Endothelial cell of umbilical vein (primary cell): ENCODE results near the gene RPL35. TPM values are rescaled to one million over a fixed set of nuclear protein-coding genes. Genes with fewer than 3 reads are reported as not detected.

Source experiments
- BruUV-seq: library from RNA; stranded (reverse); fragments of 400-500 nt; replicated peaks from 2 replicates; lab custom pipeline; 2021; lab: Mats Ljungman, UMichigan
- CTCF ChIA-PET: fragments of 300-600, 350-600 bp; sonication (Branson Sonifier 250); formaldehyde crosslinking; loops from one replicate; lab custom pipeline; 2021; ENCODE audit warnings: antibody characterized with exemption, inconsistent platforms; lab: Charles Lee
- POLR2A ChIA-PET: fragments of 300-600, 350-600 bp; sonication (Branson Sonifier 250); formaldehyde crosslinking; loops from one replicate; lab custom pipeline; 2021; ENCODE audit warnings: antibody characterized with exemption, inconsistent platforms; lab: Charles Lee
- DNase-seq: peaks from one replicate; pipeline ENCODE4 v3.0.0-alpha.2; 2011; ENCODE audit warnings: low read depth, low spot score
- FAIRE-seq: peaks from 2 replicates; lab custom pipeline; 2011; peaks lifted over from hg19 to GRCh38; lab: Jason Lieb, UNC
- H2AFZ ChIP-seq: 2 replicates; pipeline ENCODE4 v1.6.0; 2012; ENCODE audit warnings: low read depth, low read length, control low read depth, inconsistent platforms
- H3K27ac ChIP-seq: 2 replicates; pipeline ENCODE4 v1.5.1; 2011; ENCODE audit warnings: low read depth, mild to moderate bottlenecking, control low read depth, low read length, moderate library complexity; ENCODE audit not compliant: insufficient read depth
- H3K27me3 ChIP-seq, 2 experiments: 2 replicates each; pipeline versions ENCODE4 v1.6.0 to v1.6.1; 2011; ENCODE audit warnings: low read length in 2 of 2, mixed read lengths in 1 of 2; ENCODE audit not compliant: control insufficient read depth in 2 of 2, insufficient read depth in 2 of 2
- H3K36me3 ChIP-seq, 2 experiments: 2 replicates in 1 of 2; 3 replicates in 1 of 2; pipeline ENCODE4 v1.5.1; 2011; ENCODE audit warnings: low read length in 2 of 2, mild to moderate bottlenecking in 1 of 2, moderate library complexity in 1 of 2; ENCODE audit not compliant: control insufficient read depth in 2 of 2, insufficient read depth in 2 of 2; ENCODE audit errors: extremely low read depth in 1 of 2
- H3K4me1 ChIP-seq: 3 replicates; pipeline ENCODE4 v1.5.1; 2011; ENCODE audit warnings: mild to moderate bottlenecking, low read length; ENCODE audit not compliant: control insufficient read depth, insufficient read depth; ENCODE audit errors: extremely low read depth
- H3K4me2 ChIP-seq: 2 replicates; pipeline ENCODE4 v1.6.1; 2011; ENCODE audit warnings: low read length, control low read depth, mixed read lengths; ENCODE audit not compliant: insufficient read depth
- H3K4me3 ChIP-seq, 3 experiments: fragments of 200-600 bp in 1 of 3; sonication (generic), shearing (Covaris generic) in 1 of 3; replicated peaks in 1 of 3; 2 replicates each; pipeline ENCODE4 v1.5.1; 2011 to 2016; ENCODE audit warnings: control low read depth in 3 of 3, low read length in 3 of 3, mild to moderate bottlenecking in 2 of 3, inconsistent platforms in 1 of 3, low read depth in 1 of 3, moderate library complexity in 1 of 3; ENCODE audit not compliant: insufficient read depth in 1 of 3
- H3K79me2 ChIP-seq: 2 replicates; pipeline ENCODE4 v1.6.0; 2012; ENCODE audit warnings: low read length, inconsistent platforms; ENCODE audit not compliant: control insufficient read depth, insufficient read depth
- H3K9ac ChIP-seq: replicated peaks from 2 replicates; pipeline ENCODE3; 2011; ENCODE audit warnings: low read length, control low read depth; ENCODE audit not compliant: insufficient read depth; ENCODE audit errors: extremely low read depth
- H3K9me1 ChIP-seq: replicated peaks from 3 replicates; pipeline ENCODE4 v1.6.0; 2011; ENCODE audit warnings: mild to moderate bottlenecking, low read length; ENCODE audit not compliant: control insufficient read depth, insufficient read depth; ENCODE audit errors: extremely low read depth
- H3K9me3 ChIP-seq: replicated peaks from 2 replicates; pipeline ENCODE4 v1.5.1; 2012; ENCODE audit warnings: low read length, inconsistent platforms; ENCODE audit not compliant: control insufficient read depth, insufficient read depth
- H4K20me1 ChIP-seq: replicated peaks from 2 replicates; pipeline ENCODE3; 2011; ENCODE audit warnings: mild to moderate bottlenecking, low read length; ENCODE audit not compliant: control insufficient read depth, insufficient read depth; ENCODE audit errors: extremely low read depth
- EZH2 ChIP-seq: IDR thresholded peaks from 2 replicates; pipeline ENCODE4 v1.6.1; 2012; ENCODE audit warnings: borderline replicate concordance, low read depth, mild to moderate bottlenecking, moderate library complexity, low read length, inconsistent platforms; ENCODE audit not compliant: severe bottlenecking
- FOS ChIP-seq: IDR thresholded peaks from 2 replicates; pipeline ENCODE4 v1.6.1; 2011; ENCODE audit warnings: mild to moderate bottlenecking, low read length, moderate library complexity, borderline replicate concordance; ENCODE audit not compliant: insufficient read depth
- GATA2 ChIP-seq: IDR thresholded peaks from 2 replicates; pipeline ENCODE4 v1.7.0; 2011; ENCODE audit warnings: low read depth, mild to moderate bottlenecking, moderate library complexity, mixed read lengths, low read length; ENCODE audit not compliant: insufficient read length, insufficient read depth
- JUN ChIP-seq: IDR thresholded peaks from 2 replicates; pipeline ENCODE4 v1.6.1; 2011; ENCODE audit warnings: borderline replicate concordance, low read depth; ENCODE audit not compliant: insufficient read length, insufficient read depth
- MAX ChIP-seq: IDR thresholded peaks from 2 replicates; pipeline ENCODE4 v1.6.1; 2011; ENCODE audit not compliant: insufficient read depth, insufficient read length
- MYC ChIP-seq: IDR thresholded peaks from one replicate; pipeline ENCODE4 v1.6.1; 2011; ENCODE audit warnings: mild to moderate bottlenecking, low read depth, low read length
- POLR2A ChIP-seq: IDR thresholded peaks from 2 replicates; pipeline ENCODE4 v1.6.1; 2012; ENCODE audit warnings: low read depth, mild to moderate bottlenecking, control low read depth, low read length
- POLR2AphosphoS5 ChIP-seq: IDR thresholded peaks from 2 replicates; pipeline ENCODE4 v1.6.1; 2012; ENCODE audit warnings: low read depth, mild to moderate bottlenecking, control low read depth, low read length, moderate library complexity; ENCODE audit not compliant: insufficient read depth
- dilution Hi-C: fragments of 300-500 bp; cut with MboI; formaldehyde crosslinking; loops from one replicate; pipeline ENCODE4 v1.15.0; 2019; ENCODE audit warnings: low sequenced_read_pairs; ENCODE audit not compliant: extremely low pct_ligation_motif_present
- intact Hi-C: fragments of 100-400 bp; cut with micrococcal nuclease; formaldehyde crosslinking; loops from one replicate; pipeline ENCODE4 v1.10.0; 2022
- polyA plus RNA-seq, 4 experiments: library from polyadenylated mRNA; depleted of rRNA in 3 of 4; stranded (reverse) in 3 of 4; unstranded in 1 of 4; fragments of >200 nt; gene quantifications; 2 replicates each; pipeline versions ENCODE4 v1.2.1 to v1.2.3, GENCODE V29; 2011 to 2012; ENCODE audit warnings: missing spikeins in 1 of 4
- total RNA-seq: library from RNA; stranded (reverse); gene quantifications from 2 replicates; pipeline ENCODE4 v1.2.3, GENCODE V29; 2021
- TF ChIP-seq, protein P1 (sequence below), 2 donors: IDR thresholded peaks; 1 replicate in 1 of 2; 2 replicates in 1 of 2; pipeline ENCODE4 v1.5.1; 2011; ENCODE audit warnings: low read length in 2 of 2, mild to moderate bottlenecking in 2 of 2, moderate library complexity in 2 of 2, control low read depth in 1 of 2, inconsistent platforms in 1 of 2, low read depth in 1 of 2; ENCODE audit not compliant: insufficient read depth in 1 of 2; ENCODE audit errors: extremely low read depth in 1 of 2

RPL35 gene
- total and polyA plus RNA-seq, 2 donors (not counting 3 experiments of a cell fraction or from before 2014, with no cell fraction given), result 1,230 to 2,206 TPM

DNA sequence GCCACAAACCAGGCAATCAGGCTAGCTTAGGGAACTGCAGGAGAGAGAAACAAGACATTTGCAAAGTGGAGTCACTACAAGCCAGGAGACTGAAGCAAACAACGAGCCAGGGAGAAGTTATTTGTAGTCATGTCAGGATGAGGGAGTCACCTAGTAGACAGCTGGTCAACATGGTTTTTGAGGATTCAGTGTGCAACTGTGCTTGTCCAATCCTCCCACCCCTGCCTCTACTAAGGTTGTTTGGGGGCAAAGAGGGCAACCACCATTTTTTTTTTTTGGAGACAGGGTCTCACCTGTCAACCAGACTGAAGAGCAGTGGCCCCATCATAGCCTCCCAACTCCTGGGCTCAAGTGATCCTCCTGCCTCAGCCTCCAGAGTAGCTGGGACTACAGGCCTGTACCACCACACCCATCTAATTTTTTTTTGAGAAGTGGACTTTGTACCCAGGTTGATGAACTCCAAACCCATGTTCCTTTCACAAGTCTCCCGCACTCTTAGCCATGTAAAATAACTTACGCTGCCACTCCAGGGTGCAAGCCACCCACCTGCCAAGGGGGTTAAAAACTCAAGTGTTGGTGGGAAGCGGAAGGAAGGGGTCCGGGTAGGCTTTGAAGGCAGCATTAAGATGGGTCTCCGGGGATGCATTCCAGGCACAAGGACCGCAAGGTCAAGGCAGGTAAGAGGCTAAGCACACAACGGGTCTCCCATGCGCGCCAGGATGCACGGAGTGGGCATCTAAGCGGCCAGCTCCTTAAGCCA lies 995 bp downstream of the RPL35 start:
- H3K4me3 ChIP-seq, result peak overlapping the region; percentile 64 to 66 (median 64)
- ChIA-PET CTCF (interaction anchor here (1.1 to 4.1 kb wide), 5 partner anchors 8 to 282 kb away, joined by 4 to 35 read pairs (median 8); partner anchors contain the start of genes NR6A1, SCAI and WDR38), POLR2A (interaction anchor here (0.5 to 1.8 kb wide), 6 partner anchors 7 to 381 kb away, joined by 3 to 5 read pairs (median 3); partner anchors contain the start of genes HSPA5, NR6A1 and WDR38)
- H3K79me2 ChIP-seq, result peaks cover 34% of the 10 kb centered on the region
- peaks cover 18 to 39% of the 10 kb centered on the region in 2 experiments for H3K36me3 ChIP-seq
- FAIRE-seq, result peak; percentile 49
- no peak overlapping the region for H3K27ac ChIP-seq
- no peak overlapping the region for H2AFZ ChIP-seq
- peak overlapping the region; percentile 82 for H3K9ac ChIP-seq
- H3K9me3 ChIP-seq, result no peaks in the 10 kb centered on the region
- intact Hi-C loops, result loop anchor here (1.0 to 5.0 kb wide), 3 partner anchors 10 to 382 kb away; partner anchors contain the start of gene HSPA5
- peaks cover 22% of the 10 kb centered on the region for H3K4me1 ChIP-seq
- BruUV-seq, result no TSS peak
- dilution Hi-C loops, result no loop called here
- peak overlapping the region; percentile 99 for H3K4me2 ChIP-seq
- TF ChIP-seq JUN, result no peak
- no peak for TF ChIP-seq MYC
- TF ChIP-seq POLR2A, result peak; percentile 44
- TF ChIP-seq POLR2AphosphoS5, result no peak
- peak; percentile 31 for DNase-seq
- peaks cover 8% of the 10 kb centered on the region for H4K20me1 ChIP-seq
- H3K27me3 ChIP-seq, result no peaks in the 10 kb centered on the region
- no peaks in the 10 kb centered on the region for H3K9me1 ChIP-seq

DNA sequence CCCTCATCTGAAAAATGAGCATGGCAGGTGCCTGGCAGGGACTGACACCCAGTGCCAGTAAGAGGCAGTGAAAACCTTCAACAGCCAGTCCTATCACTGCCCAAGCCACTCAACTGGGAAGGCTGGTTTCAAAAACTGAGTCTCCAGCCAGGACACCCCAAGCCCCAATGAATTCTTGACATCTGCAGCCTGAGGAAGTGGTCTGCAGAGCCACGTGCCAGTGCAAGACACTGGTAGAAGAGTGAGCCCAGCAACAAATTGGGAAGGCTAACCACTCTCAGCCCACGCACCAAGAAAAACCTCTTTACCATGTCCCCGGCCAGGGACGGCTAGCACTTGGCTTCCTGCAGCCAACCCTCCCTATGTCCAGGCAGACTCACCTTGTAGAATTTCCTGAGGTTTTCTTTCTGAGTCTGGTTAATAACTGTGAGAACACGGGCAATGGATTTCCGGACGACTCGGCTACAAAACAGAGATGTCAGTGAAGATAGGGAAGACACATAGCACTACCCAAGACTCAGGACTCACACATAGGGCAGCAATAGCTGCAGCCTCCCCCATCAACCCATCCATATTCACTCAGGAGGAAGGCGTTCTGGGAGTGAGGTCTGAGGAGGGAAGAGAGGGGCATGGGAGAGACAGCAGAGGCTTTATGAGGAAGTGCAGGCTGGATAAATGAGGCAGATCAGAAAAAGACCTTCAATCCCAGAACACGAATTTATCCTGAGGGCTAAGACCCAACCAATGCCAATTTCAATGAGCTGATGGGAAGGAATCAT lies 1.8 kb downstream of the RPL35 start:
- dilution Hi-C loops, result no loop called here
- H2AFZ ChIP-seq, result no peak overlapping the region
- H3K9me3 ChIP-seq, result no peaks in the 10 kb centered on the region
- ChIA-PET POLR2A (interaction anchor here (0.5 to 1.8 kb wide), 2 partner anchors 85 to 381 kb away, joined by 3 to 4 read pairs; partner anchors contain the start of gene HSPA5), CTCF (interaction anchor here (1.1 to 15.1 kb wide), 6 partner anchors 7 to 283 kb away, joined by 4 to 967 read pairs (median 18); partner anchors contain the start of genes NR6A1, OLFML2A, SCAI and WDR38)
- peak overlapping the region; percentile 64 to 66 (median 64) for H3K4me3 ChIP-seq
- H3K4me1 ChIP-seq, result peaks cover 22% of the 10 kb centered on the region
- DNase-seq (no peak), FAIRE-seq (peak; percentile 33)
- H4K20me1 ChIP-seq, result peaks cover 8% of the 10 kb centered on the region
- H3K9ac ChIP-seq, result peak overlapping the region; percentile 82
- no peak overlapping the region for H3K27ac ChIP-seq
- no TSS peak for BruUV-seq
- H3K27me3 ChIP-seq, result no peaks in the 10 kb centered on the region
- no peaks in the 10 kb centered on the region for H3K9me1 ChIP-seq
- H3K4me2 ChIP-seq, result peak overlapping the region; percentile 99
- H3K36me3 ChIP-seq, result peaks cover 18 to 39% of the 10 kb centered on the region in 2 experiments
- TF ChIP-seq EZH2, result no peak
- no peak for TF ChIP-seq MYC
- TF ChIP-seq GATA2, result no peak
- TF ChIP-seq, protein P1, sequence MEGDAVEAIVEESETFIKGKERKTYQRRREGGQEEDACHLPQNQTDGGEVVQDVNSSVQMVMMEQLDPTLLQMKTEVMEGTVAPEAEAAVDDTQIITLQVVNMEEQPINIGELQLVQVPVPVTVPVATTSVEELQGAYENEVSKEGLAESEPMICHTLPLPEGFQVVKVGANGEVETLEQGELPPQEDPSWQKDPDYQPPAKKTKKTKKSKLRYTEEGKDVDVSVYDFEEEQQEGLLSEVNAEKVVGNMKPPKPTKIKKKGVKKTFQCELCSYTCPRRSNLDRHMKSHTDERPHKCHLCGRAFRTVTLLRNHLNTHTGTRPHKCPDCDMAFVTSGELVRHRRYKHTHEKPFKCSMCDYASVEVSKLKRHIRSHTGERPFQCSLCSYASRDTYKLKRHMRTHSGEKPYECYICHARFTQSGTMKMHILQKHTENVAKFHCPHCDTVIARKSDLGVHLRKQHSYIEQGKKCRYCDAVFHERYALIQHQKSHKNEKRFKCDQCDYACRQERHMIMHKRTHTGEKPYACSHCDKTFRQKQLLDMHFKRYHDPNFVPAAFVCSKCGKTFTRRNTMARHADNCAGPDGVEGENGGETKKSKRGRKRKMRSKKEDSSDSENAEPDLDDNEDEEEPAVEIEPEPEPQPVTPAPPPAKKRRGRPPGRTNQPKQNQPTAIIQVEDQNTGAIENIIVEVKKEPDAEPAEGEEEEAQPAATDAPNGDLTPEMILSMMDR (IDR thresholded peaks at IDR 0.05; ENCODE audit: extremely low read depth in 1 of 2, insufficient read depth in 1 of 2, low read depth in 1 of 2, low read length in 2 of 2), result no peak
- no peak for TF ChIP-seq FOS
- no peak for TF ChIP-seq POLR2AphosphoS5
- TF ChIP-seq POLR2A, result no peak
- TF ChIP-seq MAX, result no peak
- intact Hi-C loops, result loop anchor here (5.0 kb wide), 2 partner anchors 332 to 382 kb away; partner anchors contain the start of gene HSPA5
- peaks cover 34% of the 10 kb centered on the region for H3K79me2 ChIP-seq
